Peyer's patch (tissue), 4 donors: ENCODE results near the gene ZNF85.

Experiments
- POLR2A ChIP-seq, 2 donors: fragments of 450-650 bp; IDR thresholded peaks; one replicate each; pipeline ENCODE4 v1.5.1; 2017; ENCODE audit warnings: antibody characterized with exemption in 2 of 2, mild to moderate bottlenecking in 2 of 2, moderate library complexity in 2 of 2
- TF ChIP-seq, protein P1 (sequence below), 6 experiments: fragments of 450-650 bp in 4 of 6; fragments of 200-600 bp in 2 of 6; sonication (generic) in 1 of 6; IDR thresholded peaks; one replicate each; pipeline ENCODE4 v1.5.1; 2017 to 2019; ENCODE audit warnings: antibody characterized with exemption in 6 of 6, mild to moderate bottlenecking in 3 of 6, moderate library complexity in 1 of 6

DNA sequence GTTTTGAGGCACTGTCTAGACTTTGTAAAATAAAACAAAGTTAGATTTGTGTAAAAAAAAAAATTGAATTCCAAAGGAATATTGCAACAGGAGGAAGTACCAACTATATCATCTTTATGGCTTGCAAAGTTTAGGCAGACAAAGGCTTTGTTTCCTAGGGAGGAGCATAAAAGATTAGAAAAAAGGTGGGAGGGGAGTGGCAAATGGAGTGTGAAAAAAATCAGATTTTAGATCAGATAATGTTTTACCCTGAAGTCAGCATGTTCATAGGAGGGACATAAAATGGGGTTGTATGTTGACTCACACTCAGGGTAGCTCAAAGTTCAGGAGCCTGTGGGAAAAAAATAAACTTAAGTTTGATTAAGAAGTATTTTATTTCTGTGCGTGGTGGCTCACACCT, 3.7 kb downstream of the ZNF85 start:
- TF ChIP-seq, protein P1, sequence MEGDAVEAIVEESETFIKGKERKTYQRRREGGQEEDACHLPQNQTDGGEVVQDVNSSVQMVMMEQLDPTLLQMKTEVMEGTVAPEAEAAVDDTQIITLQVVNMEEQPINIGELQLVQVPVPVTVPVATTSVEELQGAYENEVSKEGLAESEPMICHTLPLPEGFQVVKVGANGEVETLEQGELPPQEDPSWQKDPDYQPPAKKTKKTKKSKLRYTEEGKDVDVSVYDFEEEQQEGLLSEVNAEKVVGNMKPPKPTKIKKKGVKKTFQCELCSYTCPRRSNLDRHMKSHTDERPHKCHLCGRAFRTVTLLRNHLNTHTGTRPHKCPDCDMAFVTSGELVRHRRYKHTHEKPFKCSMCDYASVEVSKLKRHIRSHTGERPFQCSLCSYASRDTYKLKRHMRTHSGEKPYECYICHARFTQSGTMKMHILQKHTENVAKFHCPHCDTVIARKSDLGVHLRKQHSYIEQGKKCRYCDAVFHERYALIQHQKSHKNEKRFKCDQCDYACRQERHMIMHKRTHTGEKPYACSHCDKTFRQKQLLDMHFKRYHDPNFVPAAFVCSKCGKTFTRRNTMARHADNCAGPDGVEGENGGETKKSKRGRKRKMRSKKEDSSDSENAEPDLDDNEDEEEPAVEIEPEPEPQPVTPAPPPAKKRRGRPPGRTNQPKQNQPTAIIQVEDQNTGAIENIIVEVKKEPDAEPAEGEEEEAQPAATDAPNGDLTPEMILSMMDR (IDR thresholded peaks at IDR 0.05): no peak
- no peak for TF ChIP-seq POLR2A (IDR thresholded peaks at IDR 0.05)
